A549 (cell line): Measurements from ENCODE around the gene EPB41L4B. TPM values are rescaled to one million over a fixed set of nuclear protein-coding genes. Genes with fewer than 3 reads are reported as not detected.
A peak's percentile ranks its signal among the peaks of the same experiment; 100 is the strongest.

Source experiments
- ATAC-seq, 2 experiments: fragments of 200-7000 bp in 1 of 2; fragments of >200 bp in 1 of 2; cut with Nextera tagmentation in 1 of 2; cut with Tn5 transposase in 1 of 2; 3 replicates each; pipeline versions ENCODE4 v1.8.0 to v1.9.1; 2018 to 2020; ENCODE audit warnings: mild to moderate bottlenecking in 1 of 2, moderate library complexity in 1 of 2
- CTCF ChIA-PET: fragments of 300-600 bp; sonication (Branson Sonifier 250); formaldehyde crosslinking; extraction: SDS; loops from one replicate; lab custom pipeline; 2021; ENCODE audit warnings: antibody characterized with exemption, inconsistent platforms; lab: Yijun Ruan, JAX
- POLR2A ChIA-PET: fragments of 350-600 bp; formaldehyde crosslinking; extraction: SDS; loops from one replicate; lab custom pipeline; 2021; ENCODE audit warnings: antibody characterized with exemption, inconsistent platforms; lab: Yijun Ruan, JAX
- DNase-seq, 2 experiments: peaks; one replicate each; pipeline versions ENCODE4 v3.0.0 to v3.0.0-alpha.2; 2011 to 2016; ENCODE audit warnings: low read depth in 1 of 2, low spot score in 1 of 2
- FAIRE-seq: peaks from 2 replicates; lab custom pipeline; 2011; peaks lifted over from hg19 to GRCh38; lab: Jason Lieb, UNC
- H3K27ac ChIP-seq, 2 experiments: fragments of >200 bp; sonication (Bioruptor Twin); formaldehyde crosslinking; 3 replicates each; pipeline ENCODE4 v1.5.1; 2016 to 2017
- H3K4me1 ChIP-seq: fragments of >200 bp; sonication (Bioruptor Twin); formaldehyde crosslinking; 3 replicates; pipeline ENCODE4 v1.6.1; 2016
- H3K4me2 ChIP-seq: fragments of >200 bp; sonication (Bioruptor Twin); formaldehyde crosslinking; 3 replicates; pipeline ENCODE4 v1.6.1; 2016
- H3K4me3 ChIP-seq: fragments of >200 bp; sonication (Bioruptor Twin); formaldehyde crosslinking; 3 replicates; pipeline ENCODE4 v1.5.1; 2016
- H3K9me3 ChIP-seq: fragments of >200 bp; sonication (Bioruptor Twin); formaldehyde crosslinking; 3 replicates; pipeline ENCODE4 v1.6.1; 2016
- CBX2 ChIP-seq: fragments of 200-600 bp; sonication (generic); IDR thresholded peaks from 2 replicates; pipeline ENCODE4 v1.6.1; 2016; ENCODE audit warnings: low read depth, mild to moderate bottlenecking, borderline replicate concordance
- CHD2 ChIP-seq: fragments of 150-350 bp; IDR thresholded peaks from 2 replicates; pipeline ENCODE4 v1.6.1; 2014; ENCODE audit warnings: low read length; ENCODE audit not compliant: partially characterized antibody
- CHD4 ChIP-seq: fragments of 200-600 bp; sonication (generic); IDR thresholded peaks from 2 replicates; pipeline ENCODE4 v1.6.1; 2016; ENCODE audit warnings: antibody characterized with exemption, mild to moderate bottlenecking, borderline replicate concordance
- EHMT2 ChIP-seq: fragments of 200-600 bp; sonication (generic); IDR thresholded peaks from 2 replicates; pipeline ENCODE4 v1.6.1; 2016; ENCODE audit warnings: antibody characterized with exemption, low read depth, mild to moderate bottlenecking, moderate library complexity
- FOSL2 ChIP-seq, 2 experiments: fragments of 450-650 bp in 1 of 2; fragments of >200 bp in 1 of 2; sonication (Bioruptor Twin) in 1 of 2; formaldehyde crosslinking; IDR thresholded peaks; 2 replicates each; pipeline versions ENCODE4 v1.5.0 to v1.6.1; 2016 to 2020; ENCODE audit warnings: mild to moderate bottlenecking in 1 of 2, moderate library complexity in 1 of 2
- HOXA7 ChIP-seq: fragments of 250-450 bp; sonication (Bioruptor Pico); IDR thresholded peaks from 2 replicates; pipeline ENCODE4 v1.5.0; 2020; ENCODE audit warnings: mild to moderate bottlenecking, moderate library complexity
- HOXB5 ChIP-seq: fragments of 250-450 bp; sonication (Bioruptor Pico); IDR thresholded peaks from 2 replicates; pipeline ENCODE4 v1.5.0; 2020; ENCODE audit warnings: mild to moderate bottlenecking, moderate library complexity
- KDM1A ChIP-seq: fragments of 200-600 bp; sonication (generic); IDR thresholded peaks from 2 replicates; pipeline ENCODE4 v1.6.1; 2016; ENCODE audit warnings: low read depth, mild to moderate bottlenecking
- NPAS2 ChIP-seq: fragments of 250-450 bp; sonication (Bioruptor Pico); IDR thresholded peaks from 2 replicates; pipeline ENCODE4 v1.8.0; 2022; ENCODE audit warnings: mild to moderate bottlenecking, moderate library complexity, borderline replicate concordance
- RAD21 ChIP-seq, 2 experiments: fragments of >200 bp in 1 of 2; sonication (Bioruptor Twin) in 1 of 2; formaldehyde crosslinking in 1 of 2; IDR thresholded peaks in 1 of 2; conservative IDR thresholded peaks in 1 of 2; 2 replicates in 1 of 2; 3 replicates in 1 of 2; pipeline ENCODE4 v1.6.1; 2012 to 2018; ENCODE audit warnings: inconsistent platforms in 1 of 2
- RFX5 ChIP-seq: fragments of 450-650 bp; IDR thresholded peaks from 2 replicates; pipeline ENCODE4 v1.7.1; 2014; ENCODE audit warnings: antibody characterized with exemption, mild to moderate bottlenecking, moderate library complexity
- SREBF2 ChIP-seq: fragments of 450-650 bp; IDR thresholded peaks from 2 replicates; pipeline ENCODE4 v1.6.1; 2014; ENCODE audit warnings: mild to moderate bottlenecking, moderate library complexity
- TFCP2L1 ChIP-seq: fragments of 250-450 bp; sonication (Bioruptor Pico); IDR thresholded peaks from 2 replicates; pipeline ENCODE4 v1.5.0; 2021; ENCODE audit warnings: mild to moderate bottlenecking
- ZC3H11A ChIP-seq: fragments of 450-650 bp; IDR thresholded peaks from 2 replicates; pipeline ENCODE4 v1.6.1; 2014; ENCODE audit warnings: antibody characterized with exemption, mild to moderate bottlenecking
- ZSCAN20 ChIP-seq: fragments of 250-450 bp; sonication (Bioruptor Pico); IDR thresholded peaks from 2 replicates; pipeline ENCODE4 v1.8.0; 2022; ENCODE audit warnings: mild to moderate bottlenecking, moderate library complexity
- WGBS: methylation state at CpG from one replicate; pipeline ENCODE4 v1.1.6; 2017; ENCODE audit errors: missing lambda C conversion rate; 5-methylcytosine and 5-hydroxymethylcytosine counted together
- polyA plus RNA-seq, 4 experiments: library from polyadenylated mRNA; depleted of rRNA in 3 of 4; stranded (reverse); fragments of >200 nt; fragmentation: RNase III in 1 of 4; extraction: RNeasy Plus Mini Kit Qiagen cat#74134 plus additional on column Dnase treatment in 1 of 4; gene quantifications; 2 replicates in 3 of 4; 3 replicates in 1 of 4; pipeline ENCODE4 v1.2.3, GENCODE V29; 2011 to 2017
- TF ChIP-seq, protein P1 (sequence below): fragments of >200 bp; sonication (Bioruptor Twin); formaldehyde crosslinking; IDR thresholded peaks from 3 replicates; pipeline ENCODE4 v1.6.1; 2016
- TF ChIP-seq, protein P2 (sequence below): IDR thresholded peaks from 2 replicates; pipeline ENCODE4 v1.6.1; 2012

Gene EPB41L4B
- polyA plus RNA-seq, 2 of the 4 experiments (the other 2 are of a cell fraction) = 7.9 to 22.0 TPM

DNA sequence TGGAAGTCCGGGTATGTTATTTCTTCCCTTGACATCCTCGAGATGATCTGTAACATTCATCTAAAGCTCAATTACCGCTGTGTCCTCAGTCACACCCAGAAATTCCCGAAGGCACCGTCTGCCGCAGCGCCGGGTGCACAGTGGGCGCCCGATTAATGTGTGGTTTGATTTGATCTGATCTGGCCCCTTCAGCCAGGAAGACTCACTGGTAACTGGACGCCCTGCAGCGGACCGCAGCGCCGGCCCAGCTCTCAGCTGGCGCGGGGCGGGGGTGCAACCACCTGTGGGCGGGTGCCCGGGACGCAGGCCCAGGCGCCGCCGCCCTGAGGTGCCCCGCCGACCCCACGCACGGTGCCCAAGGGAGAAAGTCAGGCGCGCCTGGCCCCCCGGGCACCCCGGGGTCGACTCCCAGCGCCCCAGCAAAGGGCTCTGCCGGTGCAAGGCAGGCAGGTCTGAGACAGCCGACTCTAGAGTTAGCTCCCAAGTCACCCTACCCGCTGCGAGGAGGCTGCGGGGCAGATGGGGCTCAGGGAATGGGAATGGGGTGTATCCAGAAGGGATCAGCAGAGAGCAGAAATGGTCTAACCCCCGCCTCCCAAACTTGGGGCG, 1.7 kb downstream of the EPB41L4B start:
- Histone ChIP-seq H3K27ac (peak overlapping the region; percentile 84 to 93), H3K4me3 (peak overlapping the region; percentile 85), H3K9me3 (no peaks in the 10 kb centered on the region), H3K4me1 (peaks cover 58% of the 10 kb centered on the region), H3K4me2 (peak overlapping the region; percentile 93)
- TF ChIP-seq HOXB5 (CRISPR knock-in tag) (no peak), RFX5 (no peak), ZC3H11A (no peak), ZSCAN20 (CRISPR knock-in tag) (no peak), CHD4 (no peak)
- ATAC-seq = no peak
- POLR2A ChIA-PET = no interaction called here
- DNase-seq = no peak
- FAIRE-seq = no peak
- 92% methylated on average over 16 of the region's 41 CpGs for WGBS
- CTCF ChIA-PET = interaction anchor here (0.5 to 6.2 kb wide), 22 partner anchors 9 to 869 kb away, joined by 3 to 58 read pairs (median 3); no protein-coding TSS in a partner anchor

DNA sequence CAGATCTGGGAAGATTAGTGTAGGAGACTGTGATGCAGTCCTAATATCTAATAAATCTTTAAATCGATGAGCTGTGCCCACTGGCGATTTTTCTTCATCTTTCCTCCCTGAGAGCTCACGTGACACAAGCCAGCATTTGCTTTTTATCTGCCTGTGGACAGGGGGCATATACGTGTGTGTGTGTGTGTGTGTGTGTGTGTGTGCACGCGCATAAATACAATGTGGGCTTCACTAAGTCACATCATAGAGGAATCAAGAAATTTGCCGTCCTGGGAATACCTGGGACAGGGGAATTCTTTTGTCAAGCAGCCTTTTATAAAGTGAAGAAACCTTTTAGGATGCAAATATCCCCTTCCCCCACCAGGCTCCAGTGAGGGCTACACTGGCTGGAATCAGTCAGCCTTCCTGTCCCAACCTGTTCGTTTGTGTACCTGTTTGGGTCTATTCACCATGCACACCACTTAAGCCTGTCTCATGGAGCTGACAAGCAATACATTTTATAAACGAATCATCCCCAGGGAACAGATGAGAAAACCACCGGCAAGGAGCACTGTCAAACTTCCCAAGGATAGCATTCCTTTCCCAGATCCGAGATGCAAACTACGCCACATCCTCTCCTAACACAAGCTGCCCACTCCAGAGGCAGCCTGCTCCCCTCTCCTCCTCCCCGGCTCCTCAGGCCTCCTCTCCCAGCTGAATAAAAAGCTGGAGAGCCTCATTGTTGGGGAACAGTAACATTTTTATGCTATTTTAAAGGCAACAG, 2.7 kb downstream of the EPB41L4B start:
- peak overlapping the region; percentile 84 to 93; a peak in 4 of 6 replicates for H3K27ac ChIP-seq
- no peak for FAIRE-seq
- no peaks in the 10 kb centered on the region for H3K9me3 ChIP-seq
- peaks cover 68% of the 10 kb centered on the region for H3K4me1 ChIP-seq
- no peak for ATAC-seq
- H3K4me2 ChIP-seq = peak overlapping the region; percentile 93
- 76% methylated on average over 13 of the region's 13 CpGs for WGBS
- DNase-seq = no peak
- no peak overlapping the region for H3K4me3 ChIP-seq
- TF ChIP-seq RAD21 (conservative IDR thresholded peaks at IDR 0.05 in 1 of 2, IDR thresholded peaks at IDR 0.05 in 1 of 2) (no peak), NPAS2 (no peak), KDM1A (no peak), HOXB5 (CRISPR knock-in tag) (no peak)
- ChIA-PET POLR2A (interaction anchor here (1.0 kb wide), 1 partner anchor 9 kb away, joined by 4 read pairs; no protein-coding TSS in a partner anchor), CTCF (interaction anchor here (0.6 to 6.2 kb wide), 17 partner anchors 9 to 429 kb away, joined by 3 to 58 read pairs (median 3); no protein-coding TSS in a partner anchor)

DNA sequence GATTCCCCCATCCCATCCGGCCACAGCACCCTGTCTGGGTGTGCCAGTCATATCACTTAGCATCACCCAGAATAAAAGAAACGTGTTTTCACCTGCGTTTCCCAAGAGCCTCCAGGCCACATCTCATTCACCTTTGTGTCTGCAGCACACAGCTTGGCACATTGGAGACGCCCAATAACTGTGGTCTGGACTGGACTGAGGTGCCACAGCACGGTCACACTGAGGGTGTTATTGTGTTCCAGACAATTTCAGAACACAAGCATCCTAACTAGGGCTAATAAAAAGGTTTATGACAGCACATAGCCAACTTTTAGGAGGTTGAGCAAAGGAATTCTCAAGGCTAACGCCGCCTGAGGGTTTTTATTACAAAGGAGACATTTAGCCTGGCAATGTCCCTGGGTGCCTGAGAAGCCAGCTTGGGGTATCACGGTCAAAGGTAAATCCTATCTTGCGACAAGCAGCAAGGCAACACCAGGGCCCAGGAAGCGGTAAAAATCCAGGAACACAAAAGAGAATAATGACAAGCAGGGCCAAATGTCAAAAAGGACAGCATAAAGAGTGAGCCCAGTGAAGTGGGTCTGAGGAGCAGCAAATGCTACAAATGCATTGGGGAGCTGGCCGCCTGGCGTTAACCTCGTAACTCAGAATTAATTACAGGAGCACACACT, 3.4 kb downstream of the EPB41L4B start:
- DNase-seq = no peak
- H3K4me2 ChIP-seq = peak overlapping the region; percentile 63; the same call in 2 of the 3 replicates
- 92% methylated on average over 13 of the region's 13 CpGs for WGBS
- ChIA-PET POLR2A (no interaction called here), CTCF (interaction anchor here (0.6 to 6.2 kb wide), 13 partner anchors 8 to 428 kb away, joined by 3 to 58 read pairs (median 3); no protein-coding TSS in a partner anchor)
- no peak for ATAC-seq
- H3K27ac ChIP-seq = peak overlapping the region; percentile 14 to 71; a peak in 3 of 6 replicates
- no peak for FAIRE-seq
- H3K4me1 ChIP-seq = peaks cover 73% of the 10 kb centered on the region
- no peaks in the 10 kb centered on the region for H3K9me3 ChIP-seq
- no peak overlapping the region for H3K4me3 ChIP-seq
- no peak for TF ChIP-seq TFCP2L1
- TF ChIP-seq CHD2 = no peak
- no peak for TF ChIP-seq CBX2
- TF ChIP-seq SREBF2 = no peak
- TF ChIP-seq, protein P1, sequence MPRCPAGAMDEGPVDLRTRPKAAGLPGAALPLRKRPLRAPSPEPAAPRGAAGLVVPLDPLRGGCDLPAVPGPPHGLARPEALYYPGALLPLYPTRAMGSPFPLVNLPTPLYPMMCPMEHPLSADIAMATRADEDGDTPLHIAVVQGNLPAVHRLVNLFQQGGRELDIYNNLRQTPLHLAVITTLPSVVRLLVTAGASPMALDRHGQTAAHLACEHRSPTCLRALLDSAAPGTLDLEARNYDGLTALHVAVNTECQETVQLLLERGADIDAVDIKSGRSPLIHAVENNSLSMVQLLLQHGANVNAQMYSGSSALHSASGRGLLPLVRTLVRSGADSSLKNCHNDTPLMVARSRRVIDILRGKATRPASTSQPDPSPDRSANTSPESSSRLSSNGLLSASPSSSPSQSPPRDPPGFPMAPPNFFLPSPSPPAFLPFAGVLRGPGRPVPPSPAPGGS = no peak
- TF ChIP-seq HOXA7 (CRISPR knock-in tag) = no peak
- no peak for TF ChIP-seq FOSL2 (IDR thresholded peaks at IDR 0.05)
- TF ChIP-seq FOSL2 (CRISPR knock-in tag; IDR thresholded peaks at IDR 0.05) = no peak
- no peak for TF ChIP-seq NPAS2
- TF ChIP-seq RAD21 (conservative IDR thresholded peaks at IDR 0.05 in 1 of 2, IDR thresholded peaks at IDR 0.05 in 1 of 2) = no peak
- TF ChIP-seq EHMT2 = no peak
- TF ChIP-seq, protein P2, sequence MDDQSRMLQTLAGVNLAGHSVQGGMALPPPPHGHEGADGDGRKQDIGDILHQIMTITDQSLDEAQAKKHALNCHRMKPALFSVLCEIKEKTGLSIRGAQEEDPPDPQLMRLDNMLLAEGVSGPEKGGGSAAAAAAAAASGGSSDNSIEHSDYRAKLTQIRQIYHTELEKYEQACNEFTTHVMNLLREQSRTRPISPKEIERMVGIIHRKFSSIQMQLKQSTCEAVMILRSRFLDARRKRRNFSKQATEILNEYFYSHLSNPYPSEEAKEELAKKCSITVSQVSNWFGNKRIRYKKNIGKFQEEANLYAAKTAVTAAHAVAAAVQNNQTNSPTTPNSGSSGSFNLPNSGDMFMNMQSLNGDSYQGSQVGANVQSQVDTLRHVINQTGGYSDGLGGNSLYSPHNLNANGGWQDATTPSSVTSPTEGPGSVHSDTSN = no peak
